Skin epidermis (tissue), 12 donors: ENCODE measurements around the gene PKD2L1.

ENCODE experiments used
- H3K27ac ChIP-seq, 21 experiments: fragments of 200-600 bp; sonication (generic) in 11 of 21; one replicate each; pipeline ENCODE4 v1.5.0; 2020; ENCODE audit warnings: mild to moderate bottlenecking in 3 of 21, inconsistent platforms in 2 of 21, moderate library complexity in 2 of 21
- H3K4me3 ChIP-seq, 7 experiments: fragments of 200-600 bp; sonication (generic) in 2 of 7; one replicate each; pipeline ENCODE4 v1.5.0; 2020; ENCODE audit warnings: inconsistent platforms in 2 of 7, mild to moderate bottlenecking in 2 of 7, moderate library complexity in 1 of 7

PKD2L1 gene

GRCh38 chr10:100357059-100357858 lies 27.2 kb upstream of the PKD2L1 start:
- Histone ChIP-seq H3K27ac (no peak overlapping the region), H3K4me3 (no peak overlapping the region)

DNA sequence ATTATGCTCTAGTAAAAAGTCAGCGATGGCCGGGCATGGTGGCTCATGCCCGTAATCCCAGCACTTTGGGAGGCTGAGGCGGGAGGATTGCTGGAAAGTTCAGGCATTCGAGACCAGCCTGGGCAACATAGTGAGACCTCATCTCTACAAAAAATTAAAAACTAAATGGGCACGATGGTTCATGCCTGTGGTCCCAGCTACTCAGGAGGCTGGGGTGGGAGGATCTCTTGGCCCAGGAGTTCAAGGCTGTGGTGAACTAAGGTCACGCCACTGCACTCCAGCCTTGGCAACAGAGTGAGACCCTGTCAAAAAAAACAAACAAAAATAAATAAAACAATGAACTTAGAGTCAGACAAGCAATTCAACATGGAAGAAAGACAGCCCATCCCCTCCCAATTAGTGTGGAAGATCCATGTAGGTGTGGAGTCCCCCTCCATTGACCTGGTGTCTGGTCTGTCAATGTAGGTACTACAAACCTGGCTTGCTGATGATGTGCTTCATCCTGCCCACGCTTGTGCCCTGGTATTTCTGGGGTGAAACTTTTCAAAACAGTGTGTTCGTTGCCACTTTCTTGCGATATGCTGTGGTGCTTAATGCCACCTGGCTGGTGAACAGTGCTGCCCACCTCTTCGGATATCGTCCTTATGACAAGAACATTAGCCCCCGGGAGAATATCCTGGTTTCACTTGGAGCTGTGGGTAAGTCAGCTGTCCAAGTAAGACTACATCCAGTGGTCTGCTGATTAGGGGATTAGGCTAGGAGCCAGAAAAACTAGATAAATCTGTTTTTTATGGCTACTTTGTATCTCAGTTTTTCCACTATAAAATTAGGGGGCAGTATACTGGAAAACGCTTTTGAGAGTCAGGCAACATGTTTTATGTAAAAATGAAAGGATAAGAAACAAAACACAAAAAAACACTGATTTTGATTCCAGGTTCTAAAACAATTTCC lies 26.3 kb upstream of the PKD2L1 start:
- H3K27ac ChIP-seq: no peak overlapping the region
- no peak overlapping the region for H3K4me3 ChIP-seq

DNA sequence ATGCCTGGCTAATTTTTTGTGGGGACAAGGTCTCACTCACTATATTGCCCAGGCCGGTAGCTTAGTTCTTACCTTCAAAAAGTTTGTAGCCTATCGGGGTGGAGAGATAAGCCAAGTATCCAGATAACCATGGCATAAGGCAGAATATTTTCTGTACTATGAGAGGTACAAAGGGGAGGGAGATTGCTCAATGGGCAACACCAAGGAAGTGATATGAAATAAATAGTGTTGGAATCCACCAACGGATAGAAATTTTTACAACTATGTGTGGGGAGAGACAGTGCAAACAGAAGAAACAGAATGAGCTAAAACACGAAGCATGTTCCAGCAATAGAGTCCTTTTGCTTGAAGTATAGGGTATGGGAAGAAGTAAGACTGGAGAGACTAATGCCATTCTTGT lies 25.1 kb upstream of the PKD2L1 start:
- H3K27ac ChIP-seq: no peak overlapping the region
- H3K4me3 ChIP-seq: no peak overlapping the region

DNA sequence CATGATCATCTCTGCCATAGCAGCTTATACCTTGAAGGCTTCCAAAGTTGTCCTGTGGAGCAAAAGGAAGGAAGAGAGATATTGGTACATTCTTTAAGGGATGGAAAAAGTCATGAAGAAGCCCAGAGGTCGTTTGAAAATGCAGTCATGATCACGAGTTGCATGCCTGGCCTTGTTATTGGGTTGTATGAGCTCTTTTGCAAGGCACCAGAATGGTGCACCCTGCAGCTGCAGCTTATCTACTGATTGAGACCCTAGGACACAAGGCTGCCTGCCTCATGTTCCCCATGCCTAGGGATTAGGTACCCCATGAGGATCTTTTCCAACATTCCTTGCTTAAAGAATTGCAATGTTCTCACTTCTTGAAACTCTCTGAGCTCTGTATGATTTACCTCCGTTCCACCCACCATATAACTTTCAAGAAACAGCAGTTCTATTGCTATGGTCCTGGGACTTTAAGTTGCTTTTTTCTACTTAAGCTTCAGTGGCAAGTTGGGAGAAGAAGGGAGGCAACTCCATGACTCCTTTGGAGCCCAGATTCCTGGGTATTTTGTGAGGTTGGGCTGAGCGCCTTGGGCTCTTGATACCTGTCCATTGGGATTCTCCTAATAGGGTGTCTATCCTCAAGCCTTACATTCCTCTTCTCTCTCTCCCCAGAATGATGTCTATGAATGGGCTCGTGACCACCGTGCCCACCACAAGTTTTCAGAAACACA lies 23.9 kb upstream of the PKD2L1 start:
- no peak overlapping the region for H3K4me3 ChIP-seq
- H3K27ac ChIP-seq: no peak overlapping the region

- Histone ChIP-seq H3K27ac (no peak overlapping the region), H3K4me3 (no peak overlapping the region)
Measured at GRCh38 chr10:100350914-100351485, 21.0 kb upstream of the PKD2L1 start.

- no peak overlapping the region for H3K4me3 ChIP-seq
- H3K27ac ChIP-seq: no peak overlapping the region
Measured at GRCh38 chr10:100349672-100350071, 19.6 kb upstream of the PKD2L1 start.

DNA sequence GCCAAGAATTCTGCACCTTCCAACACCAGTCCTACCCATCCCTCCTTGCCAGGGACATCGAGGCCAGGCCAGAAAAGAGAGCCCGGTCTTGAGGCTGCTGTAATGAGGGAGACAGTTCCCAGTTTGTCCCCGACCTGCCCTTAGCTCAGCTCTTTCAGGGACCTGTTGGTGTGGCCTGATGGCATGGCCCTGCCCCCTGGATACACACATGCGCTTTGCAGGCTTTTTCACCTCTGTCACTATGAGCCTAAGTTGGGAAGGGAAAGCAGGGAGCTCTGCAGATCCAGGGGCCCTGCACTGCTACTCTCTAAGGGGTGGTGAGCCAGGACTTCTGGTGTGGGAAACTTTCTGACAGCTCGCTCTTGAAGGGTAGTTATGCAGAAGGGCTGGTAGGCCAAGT lies 19.1 kb upstream of the PKD2L1 start:
- Histone ChIP-seq H3K27ac (no peak overlapping the region), H3K4me3 (peak overlapping the region in 1 of 7 experiments; percentile 73)

GRCh38 chr10:100348389-100348927 lies 18.4 kb upstream of the PKD2L1 start:
- Histone ChIP-seq H3K4me3 (peak overlapping the region in 5 of 7 experiments; percentile 59 to 78 (median 73)), H3K27ac (no peak overlapping the region)

GRCh38 chr10:100347568-100348195 lies 17.7 kb upstream of the PKD2L1 start:
- Histone ChIP-seq H3K27ac (peak overlapping the region in 12 of 21 experiments; percentile 22 to 84 (median 72)), H3K4me3 (peak overlapping the region; percentile 52 to 78 (median 67))

DNA sequence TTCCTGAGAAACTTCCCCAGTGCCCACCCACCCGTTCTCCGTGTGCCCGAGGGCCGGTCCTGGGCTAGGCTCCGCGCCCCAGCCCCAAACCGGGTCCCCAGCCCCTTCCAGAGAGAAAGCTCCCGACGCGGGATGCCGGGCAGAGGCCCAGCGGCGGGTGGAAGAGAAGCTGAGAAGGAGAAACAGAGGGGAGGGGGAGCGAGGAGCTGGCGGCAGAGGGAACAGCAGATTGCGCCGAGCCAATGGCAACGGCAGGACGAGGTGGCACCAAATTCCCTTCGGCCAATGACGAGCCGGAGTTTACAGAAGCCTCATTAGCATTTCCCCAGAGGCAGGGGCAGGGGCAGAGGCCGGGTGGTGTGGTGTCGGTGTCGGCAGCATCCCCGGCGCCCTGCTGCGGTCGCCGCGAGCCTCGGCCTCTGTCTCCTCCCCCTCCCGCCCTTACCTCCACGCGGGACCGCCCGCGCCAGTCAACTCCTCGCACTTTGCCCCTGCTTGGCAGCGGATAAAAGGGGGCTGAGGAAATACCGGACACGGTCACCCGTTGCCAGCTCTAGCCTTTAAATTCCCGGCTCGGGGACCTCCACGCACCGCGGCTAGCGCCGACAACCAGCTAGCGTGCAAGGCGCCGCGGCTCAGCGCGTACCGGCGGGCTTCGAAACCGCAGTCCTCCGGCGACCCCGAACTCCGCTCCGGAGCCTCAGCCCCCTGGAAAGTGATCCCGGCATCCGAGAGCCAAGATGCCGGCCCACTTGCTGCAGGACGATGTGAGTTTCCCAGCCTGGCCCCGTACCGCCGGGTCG lies 16.9 kb upstream of the PKD2L1 start, which contains the start of gene SCD:
Gene SCD (plus strand): TSS at position 469 of the 803 bp plus-strand sequence. CDS start 272 bp downstream, at position 741.
- H3K27ac ChIP-seq: peak within 1 kb of the TSS in 17 of 21 experiments; percentile 22 to 84 (median 67)
- peak within 1 kb of the TSS; percentile 52 to 78 (median 67) for H3K4me3 ChIP-seq

DNA sequence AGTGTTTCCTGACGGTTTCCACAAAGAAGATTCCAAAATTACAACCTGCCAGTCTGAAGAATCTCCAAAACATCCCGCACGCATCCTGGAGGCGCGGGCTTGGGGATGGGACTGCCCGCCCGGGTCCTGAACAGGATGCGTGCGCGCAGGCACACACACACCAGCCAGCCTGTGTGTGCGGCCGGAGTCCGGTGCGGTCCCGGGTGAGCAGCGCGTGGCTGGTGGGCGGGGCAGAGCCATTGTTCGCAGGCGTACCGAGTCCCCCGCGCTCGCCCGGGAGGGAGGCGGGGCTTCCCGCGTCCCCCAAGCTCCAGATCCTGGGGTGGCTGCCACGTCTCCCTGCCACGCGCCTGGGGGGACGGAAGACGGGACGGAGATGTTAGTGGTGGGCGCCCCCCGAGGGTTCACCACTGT lies 16.3 kb upstream of the PKD2L1 start:
- H3K4me3 ChIP-seq: peak overlapping the region; percentile 52 to 78 (median 67)
- H3K27ac ChIP-seq: peak overlapping the region in 16 of 21 experiments; percentile 21 to 84 (median 69)

- Histone ChIP-seq H3K27ac (peak overlapping the region in 2 of 21 experiments; percentile 21 to 82), H3K4me3 (peak overlapping the region in 5 of 7 experiments; percentile 52 to 78 (median 73))
Measured at GRCh38 chr10:100345570-100346330, 15.7 kb upstream of the PKD2L1 start.

GRCh38 chr10:100344241-100344788 lies 14.3 kb upstream of the PKD2L1 start:
- no peak overlapping the region for H3K27ac ChIP-seq
- H3K4me3 ChIP-seq: no peak overlapping the region

DNA sequence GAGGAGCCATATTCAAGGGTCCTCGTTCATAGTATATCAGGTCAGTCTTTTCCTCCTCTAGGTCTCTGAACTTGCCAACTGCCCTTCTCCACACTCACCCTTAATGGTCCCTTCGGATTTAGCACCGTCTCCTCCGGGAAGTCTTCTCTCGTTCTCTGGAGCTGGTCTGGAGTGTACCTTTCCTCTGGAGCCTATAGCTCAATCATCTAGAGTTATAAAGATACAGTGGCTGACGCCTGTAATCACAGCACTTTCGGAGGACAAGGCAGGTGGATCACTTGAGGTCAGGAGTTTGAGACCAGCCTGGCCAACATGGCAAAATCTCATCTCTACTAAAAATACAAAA lies 12.6 kb upstream of the PKD2L1 start:
- Histone ChIP-seq H3K4me3 (no peak overlapping the region), H3K27ac (no peak overlapping the region)

GRCh38 chr10:100341953-100342626 lies 12.1 kb upstream of the PKD2L1 start:
- Histone ChIP-seq H3K27ac (no peak overlapping the region), H3K4me3 (no peak overlapping the region)
